Parathyroid adenoma (tissue), 2 donors: ENCODE measurements around the gene NT5DC3.
"Not testable (repeated sequence)": the region's sequence is repeated elsewhere in the genome, so short reads cannot be mapped to it uniquely, and the experiment has no call there.

Experiments used
- H2AFZ ChIP-seq: fragments of 300-600 bp; sonication (generic); one replicate; pipeline ENCODE4 v1.7.0; 2017; ENCODE audit warnings: antibody characterized with exemption, mild to moderate bottlenecking
- H3K27ac ChIP-seq: fragments of 300-600 bp; sonication (generic); one replicate; pipeline ENCODE4 v1.7.0; 2017
- H3K27me3 ChIP-seq: fragments of 300-600 bp; sonication (generic); one replicate; pipeline ENCODE4 v1.7.0; 2017; ENCODE audit warnings: low read length; ENCODE audit not compliant: control insufficient read depth, insufficient read depth
- H3K36me3 ChIP-seq: fragments of 300-600 bp; sonication (generic); one replicate; pipeline ENCODE4 v1.7.0; 2017; ENCODE audit warnings: low read length; ENCODE audit not compliant: control insufficient read depth, insufficient read depth
- H3K4me1 ChIP-seq: fragments of 300-600 bp; sonication (generic); one replicate; pipeline ENCODE4 v1.7.0; 2017; ENCODE audit warnings: control low read depth
- H3K4me2 ChIP-seq: fragments of 300-600 bp; sonication (generic); one replicate; pipeline ENCODE4 v1.7.0; 2017; ENCODE audit warnings: low read length
- H3K4me3 ChIP-seq: fragments of 300-600 bp; sonication (generic); one replicate; pipeline ENCODE4 v1.7.0; 2017; ENCODE audit warnings: low read depth, low read length
- H3K79me2 ChIP-seq: fragments of 300-600 bp; sonication (generic); one replicate; pipeline ENCODE4 v1.7.0; 2017; ENCODE audit warnings: control low read depth
- H3K9ac ChIP-seq: fragments of 300-600 bp; sonication (generic); one replicate; pipeline ENCODE4 v1.7.0; 2017; ENCODE audit warnings: mild to moderate bottlenecking
- H3K9me3 ChIP-seq: fragments of 300-600 bp; sonication (generic); one replicate; pipeline ENCODE4 v1.7.0; 2017; ENCODE audit warnings: low read length; ENCODE audit not compliant: control insufficient read depth
- TF ChIP-seq, protein P1 (sequence below): fragments of 300-600 bp; sonication (generic); IDR thresholded peaks from one replicate; pipeline ENCODE4 v1.7.0; 2017; ENCODE audit warnings: antibody characterized with exemption, mild to moderate bottlenecking
- donor health status: primary hyperparathyroidism.

Gene NT5DC3

DNA sequence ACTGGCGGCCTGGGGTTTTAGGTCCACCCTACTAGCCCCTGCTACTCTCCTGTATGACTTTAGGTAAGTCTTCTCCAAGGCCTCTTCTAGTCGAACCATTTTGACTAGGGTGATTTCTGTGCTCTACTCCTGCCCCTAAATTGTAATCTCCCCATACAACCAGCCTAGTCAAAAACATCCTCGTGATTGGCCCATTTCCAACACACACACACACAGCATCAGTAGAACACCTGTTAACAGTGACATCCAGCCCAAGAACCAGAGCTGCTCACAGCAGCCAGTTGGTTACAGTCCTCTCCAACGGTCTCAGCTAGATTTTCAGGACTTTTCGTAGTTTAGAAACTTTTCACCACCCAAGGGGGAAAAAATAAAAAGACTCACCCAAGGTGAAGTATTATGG lies 30.9 kb downstream of the NT5DC3 start:
- H3K27me3 ChIP-seq, result no peaks in the 10 kb centered on the region
- H3K79me2 ChIP-seq, result no peaks in the 10 kb centered on the region
- no peak overlapping the region for H3K4me2 ChIP-seq
- no peak overlapping the region for H2AFZ ChIP-seq
- H3K27ac ChIP-seq, result no peak overlapping the region
- H3K36me3 ChIP-seq, result no peaks in the 10 kb centered on the region
- H3K4me3 ChIP-seq, result no peak overlapping the region
- H3K9me3 ChIP-seq, result no peaks in the 10 kb centered on the region
- no peak overlapping the region for H3K9ac ChIP-seq
- peaks cover 10% of the 10 kb centered on the region for H3K4me1 ChIP-seq
- TF ChIP-seq, protein P1, sequence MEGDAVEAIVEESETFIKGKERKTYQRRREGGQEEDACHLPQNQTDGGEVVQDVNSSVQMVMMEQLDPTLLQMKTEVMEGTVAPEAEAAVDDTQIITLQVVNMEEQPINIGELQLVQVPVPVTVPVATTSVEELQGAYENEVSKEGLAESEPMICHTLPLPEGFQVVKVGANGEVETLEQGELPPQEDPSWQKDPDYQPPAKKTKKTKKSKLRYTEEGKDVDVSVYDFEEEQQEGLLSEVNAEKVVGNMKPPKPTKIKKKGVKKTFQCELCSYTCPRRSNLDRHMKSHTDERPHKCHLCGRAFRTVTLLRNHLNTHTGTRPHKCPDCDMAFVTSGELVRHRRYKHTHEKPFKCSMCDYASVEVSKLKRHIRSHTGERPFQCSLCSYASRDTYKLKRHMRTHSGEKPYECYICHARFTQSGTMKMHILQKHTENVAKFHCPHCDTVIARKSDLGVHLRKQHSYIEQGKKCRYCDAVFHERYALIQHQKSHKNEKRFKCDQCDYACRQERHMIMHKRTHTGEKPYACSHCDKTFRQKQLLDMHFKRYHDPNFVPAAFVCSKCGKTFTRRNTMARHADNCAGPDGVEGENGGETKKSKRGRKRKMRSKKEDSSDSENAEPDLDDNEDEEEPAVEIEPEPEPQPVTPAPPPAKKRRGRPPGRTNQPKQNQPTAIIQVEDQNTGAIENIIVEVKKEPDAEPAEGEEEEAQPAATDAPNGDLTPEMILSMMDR, result no peak

DNA sequence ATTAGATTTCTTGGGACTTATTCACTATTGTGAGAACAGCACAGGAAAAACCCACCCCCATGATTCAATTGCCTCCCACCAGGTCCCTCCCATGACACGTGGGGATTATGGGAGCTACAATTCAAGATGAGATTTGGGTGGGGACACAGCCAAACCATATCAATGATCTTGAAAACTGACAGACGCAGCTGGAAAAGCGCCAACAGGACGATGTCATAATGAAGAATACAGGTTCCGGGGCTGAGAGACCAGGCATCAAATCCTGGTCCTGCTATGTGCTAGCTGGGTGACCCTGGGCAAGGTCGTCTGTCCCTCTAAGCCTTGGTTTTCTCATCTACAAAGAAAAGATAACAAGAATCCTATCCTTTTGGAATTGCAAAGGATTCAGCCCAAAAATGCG lies 31.4 kb downstream of the NT5DC3 start:
- not testable (repeated sequence) for H2AFZ ChIP-seq, H3K79me2 ChIP-seq, H3K9ac ChIP-seq, H3K27me3 ChIP-seq, H3K4me3 ChIP-seq, H3K4me1 ChIP-seq, H3K27ac ChIP-seq, H3K36me3 ChIP-seq, H3K9me3 ChIP-seq, H3K4me2 ChIP-seq

DNA sequence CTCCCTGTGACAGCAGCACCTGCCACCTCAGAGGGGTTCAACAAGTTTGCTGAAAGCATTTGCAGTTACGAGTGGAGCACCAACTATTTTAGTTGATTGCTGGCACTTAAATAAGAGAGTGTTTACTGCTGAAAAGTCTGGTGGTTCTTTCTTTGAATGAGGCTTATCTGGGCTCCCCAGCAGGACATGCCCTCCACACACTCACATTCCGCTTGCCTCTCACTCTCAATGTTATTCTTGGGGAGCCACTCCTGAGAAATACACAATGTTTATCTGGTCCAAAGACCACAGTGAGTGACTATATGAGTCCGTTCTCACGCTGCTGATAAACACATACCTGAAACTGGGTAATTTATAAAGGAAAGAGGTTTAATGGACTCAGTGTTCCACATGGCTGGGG lies 31.9 kb downstream of the NT5DC3 start:
- Histone ChIP-seq H3K79me2 (no peaks in the 10 kb centered on the region), H3K4me3 (no peak overlapping the region), H3K4me1 (peaks cover 5% of the 10 kb centered on the region), H3K9ac (no peak overlapping the region), H3K9me3 (no peaks in the 10 kb centered on the region), H3K27me3 (no peaks in the 10 kb centered on the region), H3K36me3 (no peaks in the 10 kb centered on the region), H2AFZ (no peak overlapping the region), H3K27ac (no peak overlapping the region), H3K4me2 (no peak overlapping the region)
- TF ChIP-seq, protein P1, result no peak

DNA sequence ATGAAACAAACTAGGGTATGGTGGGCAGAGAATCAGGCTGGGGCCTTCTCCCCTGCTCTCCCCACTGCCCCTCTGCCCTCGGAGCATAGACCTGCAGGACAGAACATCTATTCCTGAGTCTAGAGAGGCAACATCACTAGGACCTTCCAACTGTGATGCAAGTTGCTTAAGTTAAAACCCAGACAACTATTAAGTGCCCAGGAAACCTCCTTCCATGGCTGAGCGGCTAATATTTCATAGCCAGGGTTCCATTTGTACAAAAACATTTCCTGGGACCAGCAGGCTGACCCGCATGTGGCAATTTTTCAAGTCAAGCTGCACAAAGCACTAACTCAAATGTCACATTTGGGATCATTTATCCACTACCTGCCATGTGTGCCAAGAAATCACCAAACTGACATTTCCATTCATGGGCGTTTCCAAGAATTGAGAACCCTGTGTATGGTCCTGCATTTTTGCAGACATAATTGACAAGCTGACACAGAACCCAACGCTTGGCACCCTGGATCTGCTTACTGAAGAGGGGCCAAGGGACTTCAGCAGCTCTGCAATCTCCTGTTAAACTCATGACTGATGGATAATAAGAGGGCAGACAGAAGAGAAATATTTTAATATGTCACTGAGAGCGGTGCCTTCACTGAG lies 32.7 kb downstream of the NT5DC3 start:
- Histone ChIP-seq H3K79me2 (no peaks in the 10 kb centered on the region), H3K9me3 (no peaks in the 10 kb centered on the region), H3K4me2 (no peak overlapping the region), H3K4me1 (no peaks in the 10 kb centered on the region), H3K27me3 (no peaks in the 10 kb centered on the region), H2AFZ (no peak overlapping the region), H3K4me3 (no peak overlapping the region), H3K27ac (no peak overlapping the region), H3K9ac (no peak overlapping the region), H3K36me3 (no peaks in the 10 kb centered on the region)
- TF ChIP-seq, protein P1, result no peak

DNA sequence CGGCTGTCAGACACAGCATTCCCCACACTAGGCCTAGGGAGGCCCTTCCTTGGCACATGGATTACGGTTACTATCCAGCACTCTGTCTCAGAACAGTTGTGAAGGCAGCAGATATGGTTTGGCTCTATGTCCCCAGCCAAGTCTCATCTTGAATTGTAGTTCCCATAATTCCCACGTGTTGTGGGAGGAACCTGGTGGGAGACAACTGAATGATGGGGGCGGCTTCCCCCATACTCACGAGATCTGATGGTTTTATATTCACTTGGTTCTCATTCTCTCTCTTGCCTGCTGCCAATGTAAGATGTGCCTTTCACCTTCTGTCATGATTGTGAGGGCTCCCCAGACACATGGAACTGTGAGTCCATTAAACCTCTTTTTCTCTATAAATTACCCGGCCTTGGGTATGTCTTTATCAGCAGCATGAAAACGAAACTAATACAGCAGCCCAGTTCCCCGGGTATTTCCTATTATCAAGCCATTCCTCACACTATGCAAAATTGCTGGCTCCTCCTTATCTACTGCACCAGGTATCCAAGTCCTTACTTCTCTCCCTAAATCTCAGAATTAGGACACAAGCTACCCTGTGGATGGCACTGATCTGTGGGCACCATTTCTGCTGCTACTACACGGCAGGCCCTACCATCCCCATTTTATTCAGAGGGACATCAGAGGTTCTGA lies 33.3 kb downstream of the NT5DC3 start:
- Histone ChIP-seq H3K4me1 (no peaks in the 10 kb centered on the region), H3K27me3 (no peaks in the 10 kb centered on the region)

More for the DNA sequence above, 33.3 kb downstream of the NT5DC3 start:
- H3K79me2 ChIP-seq, result no peaks in the 10 kb centered on the region
- H3K27ac ChIP-seq, result no peak overlapping the region
- H3K4me2 ChIP-seq, result no peak overlapping the region
- H3K9ac ChIP-seq, result no peak overlapping the region
- no peaks in the 10 kb centered on the region for H3K36me3 ChIP-seq
- H3K9me3 ChIP-seq, result no peaks in the 10 kb centered on the region
- no peak overlapping the region for H3K4me3 ChIP-seq
- no peak overlapping the region for H2AFZ ChIP-seq
- TF ChIP-seq, protein P1, result no peak
